ENCODE measurements around the gene VAMP4.
"Not testable (repeated sequence)": the region's sequence is repeated elsewhere in the genome, so short reads cannot be mapped to it uniquely, and the experiment has no call there.

VAMP4 gene

DNA sequence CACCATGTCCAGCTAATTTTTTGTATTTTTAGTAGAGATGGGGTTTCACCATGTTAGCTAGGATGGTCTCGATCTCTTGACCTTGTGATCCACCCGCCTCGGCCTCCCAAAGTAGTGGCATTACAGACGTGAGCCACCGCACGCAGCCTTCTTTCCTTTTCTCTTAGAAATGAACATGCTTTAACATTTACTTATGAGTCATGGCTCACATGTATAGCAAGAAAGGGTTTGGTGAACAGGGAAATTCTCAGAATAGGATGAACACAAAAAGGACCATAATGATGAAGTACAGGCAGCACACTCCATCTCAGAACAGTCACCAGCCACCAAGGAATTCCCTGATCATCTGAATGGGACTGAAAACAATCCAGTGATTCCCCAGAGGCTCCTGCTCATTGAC is 9.4 kb upstream of the VAMP4 start:
- DNase-seq (ENCODE audit: low read depth), result no peak

DNA sequence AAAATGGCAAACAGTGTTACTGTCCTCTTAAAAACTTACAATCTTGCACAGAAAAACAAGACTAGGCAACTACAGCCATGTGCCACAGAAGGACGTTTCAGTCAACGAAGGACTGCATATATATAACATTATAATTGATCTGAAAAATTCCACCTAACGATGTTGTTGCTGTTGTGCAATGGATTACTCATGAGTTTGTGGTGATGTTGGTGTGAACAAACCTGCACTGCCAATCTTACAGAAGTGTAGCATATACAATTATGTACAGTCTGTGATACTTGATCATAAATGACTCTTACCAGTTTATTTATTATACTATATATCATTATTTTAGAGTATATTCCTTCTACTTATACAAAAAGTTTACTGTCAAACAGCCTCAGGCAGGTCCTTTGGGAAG is 6.8 kb upstream of the VAMP4 start:
- DNase-seq (ENCODE audit: low read depth), result no peak

DNA sequence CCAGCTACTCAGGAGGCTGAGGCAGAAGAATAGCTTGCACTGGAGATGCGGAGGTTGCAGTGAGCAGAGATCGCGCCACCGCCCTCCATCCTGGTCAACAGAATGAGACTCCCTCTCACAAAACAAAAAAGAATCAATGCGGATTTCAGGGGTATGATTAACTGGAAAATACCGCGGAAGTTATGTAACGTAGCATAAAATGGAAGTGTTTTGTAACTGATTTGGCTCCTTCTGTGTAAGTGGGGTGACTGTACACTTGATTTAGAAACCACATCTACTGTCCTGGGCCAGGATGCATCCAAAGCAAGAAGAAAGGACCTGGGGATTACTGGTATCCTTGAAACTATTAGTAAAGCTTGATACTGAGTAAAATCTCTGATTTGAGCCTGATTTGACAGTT is 3.1 kb upstream of the VAMP4 start:
- no peak for DNase-seq (ENCODE audit: low read depth)

DNA sequence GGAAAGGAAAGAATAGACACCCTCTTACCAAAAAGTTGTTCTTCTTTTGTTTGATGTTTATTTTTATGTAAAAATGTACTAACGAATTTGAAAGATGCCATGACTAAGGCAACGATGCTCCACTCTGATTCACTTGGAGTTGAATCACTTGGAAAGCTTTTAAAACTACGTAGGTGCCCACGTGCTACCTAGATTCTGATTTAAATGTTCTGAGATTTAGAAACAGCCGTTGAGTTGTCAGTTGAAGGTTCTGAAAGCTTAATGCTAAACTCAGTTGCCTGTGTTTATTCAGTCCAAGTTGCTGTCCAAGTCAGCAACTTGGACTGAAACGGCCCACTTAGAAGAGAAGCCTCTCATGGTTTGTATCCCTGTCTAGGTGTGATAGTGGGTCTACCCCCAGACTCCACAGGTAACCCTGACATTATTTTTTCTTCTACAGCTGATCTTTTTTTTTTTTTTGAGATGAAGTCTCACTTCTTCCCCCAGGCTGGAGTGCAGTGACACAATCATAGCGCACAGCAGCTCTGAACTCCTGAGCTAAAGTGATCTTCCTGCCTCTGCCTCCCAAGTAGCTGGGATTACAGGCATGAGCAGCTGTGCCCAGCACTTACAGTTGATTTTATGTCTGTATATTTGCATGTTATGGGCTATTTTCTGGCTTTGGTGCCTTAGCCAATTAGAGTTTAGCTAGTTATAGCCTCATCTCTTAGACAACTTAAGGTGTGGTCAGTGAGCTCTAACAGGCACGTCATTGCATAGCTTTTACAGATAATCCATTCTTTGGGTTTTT is 1.4 kb upstream of the VAMP4 start:
- DNase-seq (ENCODE audit: low read depth), result peak; percentile 91

DNA sequence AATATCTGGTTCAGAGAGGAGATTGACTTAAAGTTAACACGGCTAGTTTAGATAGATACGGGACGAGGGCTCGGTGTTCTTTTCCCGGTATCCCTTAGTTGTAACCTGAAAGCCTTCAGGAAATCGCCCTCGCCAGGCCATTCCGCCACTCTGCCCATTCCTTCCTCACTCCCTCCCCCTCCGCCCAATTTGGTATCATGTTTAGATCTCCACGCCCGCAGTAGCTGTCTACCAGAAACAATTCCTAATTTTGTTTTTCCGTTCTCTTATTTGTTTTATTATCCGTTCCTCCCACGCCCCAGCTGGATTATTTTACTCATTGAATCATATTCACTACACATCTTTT is 685 bp upstream of the VAMP4 start:
- peak; percentile 50 for DNase-seq (ENCODE audit: low read depth)

DNA sequence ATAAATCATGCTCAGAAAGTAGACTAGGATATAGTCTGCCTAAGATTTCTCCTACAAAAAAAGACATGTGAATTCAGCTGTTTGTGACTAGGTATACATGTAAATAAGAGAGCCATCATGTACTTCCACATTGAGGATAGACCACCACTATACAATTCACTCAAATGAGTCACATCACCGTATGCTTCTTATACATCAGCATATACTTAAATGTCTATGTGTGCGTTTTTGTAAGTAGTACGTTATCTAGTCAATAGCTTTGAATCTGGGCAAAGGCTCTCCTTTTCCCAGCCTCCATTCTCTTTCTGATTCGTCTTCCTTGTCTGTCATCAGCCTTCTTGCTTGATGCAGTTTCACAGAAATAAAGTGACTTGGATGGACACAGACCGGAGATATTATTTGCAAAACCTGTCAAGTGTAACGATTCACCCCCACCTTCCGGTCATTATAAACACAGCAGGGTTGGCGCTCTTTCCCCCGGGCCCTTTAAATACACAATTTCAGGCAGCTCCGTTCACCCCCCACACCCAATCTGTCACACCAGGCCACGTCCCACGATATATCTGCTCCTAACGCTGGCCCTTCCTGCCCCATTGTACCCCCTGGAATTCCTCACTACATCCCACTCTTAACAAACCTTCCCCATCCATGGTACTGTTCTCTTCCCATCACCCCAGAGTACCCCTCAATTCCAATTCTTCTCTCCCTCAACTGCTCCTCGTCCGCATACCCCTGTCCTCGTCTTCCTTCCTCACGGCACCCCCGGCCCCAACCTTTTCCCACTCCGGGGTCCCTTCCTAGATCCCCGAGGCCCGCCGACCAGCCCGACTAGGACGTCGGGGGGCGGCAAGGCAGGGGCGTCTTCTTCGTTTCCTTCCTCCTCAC is 636 bp downstream of the VAMP4 start:
- DNase-seq (ENCODE audit: low read depth), result peak; percentile 38

DNA sequence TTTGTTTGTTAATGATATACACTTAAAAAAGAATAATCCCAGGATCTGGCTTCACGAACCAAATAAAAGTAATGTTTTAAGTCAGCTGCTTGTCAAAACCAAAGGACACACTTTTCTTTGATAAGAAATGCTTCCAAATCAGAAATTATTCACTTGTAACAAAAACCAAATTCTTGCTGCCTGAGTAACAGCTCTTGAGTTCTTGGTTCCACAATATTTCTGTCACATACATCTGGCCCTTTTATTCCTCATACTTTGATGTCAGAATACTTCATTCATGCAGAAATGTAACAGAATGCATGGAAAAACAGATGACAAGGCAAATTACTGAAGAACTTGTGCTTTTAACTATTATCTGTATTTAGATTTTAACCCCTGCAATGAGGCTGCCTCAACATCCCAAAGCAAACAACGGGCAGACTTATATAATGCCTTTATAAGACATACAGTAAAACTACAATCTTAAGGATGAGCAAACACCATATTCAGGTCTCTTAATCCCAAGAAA is 1.5 kb downstream of the VAMP4 start:
- peak; percentile 42 for DNase-seq (ENCODE audit: low read depth)

DNA sequence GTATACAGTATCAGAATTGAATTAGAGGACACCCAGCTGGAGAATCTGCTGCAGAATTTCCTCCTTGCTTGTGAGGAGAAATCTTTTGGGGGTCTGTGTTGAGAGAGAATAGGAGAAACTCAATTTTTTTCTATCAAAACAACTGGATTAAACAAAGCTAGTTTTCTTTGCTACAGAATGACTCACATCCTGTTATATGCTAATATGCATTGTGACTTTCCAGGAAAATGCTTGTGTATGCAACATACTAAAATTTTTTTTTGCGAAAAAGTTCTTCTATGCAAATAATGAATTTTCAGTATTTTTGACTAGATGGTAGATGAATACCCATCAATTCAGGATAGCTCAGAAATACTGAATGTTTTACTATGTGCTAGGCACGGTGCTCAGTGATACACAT is 2.2 kb downstream of the VAMP4 start:
- peak; percentile 55 for DNase-seq (ENCODE audit: low read depth)

DNA sequence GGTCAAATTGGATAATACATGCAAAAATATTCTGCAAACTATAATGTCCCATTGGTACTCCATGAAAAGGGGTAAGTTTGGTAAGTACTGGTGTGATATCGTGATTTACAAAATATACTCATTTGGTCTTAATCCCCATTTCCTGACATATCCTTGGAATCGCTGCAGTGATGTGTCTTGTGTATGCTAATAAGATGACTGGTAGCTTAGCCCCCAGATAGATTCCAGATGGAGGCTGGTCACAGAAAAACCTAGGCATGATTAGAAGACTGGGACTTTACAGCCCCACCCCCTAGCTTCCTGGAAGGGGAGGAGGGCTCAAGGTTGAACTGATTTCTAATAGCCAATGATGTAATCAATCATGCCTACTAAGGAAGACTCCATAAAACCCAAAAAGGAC is 3.0 kb downstream of the VAMP4 start:
- DNase-seq (ENCODE audit: low read depth), result peak; percentile 10

DNA sequence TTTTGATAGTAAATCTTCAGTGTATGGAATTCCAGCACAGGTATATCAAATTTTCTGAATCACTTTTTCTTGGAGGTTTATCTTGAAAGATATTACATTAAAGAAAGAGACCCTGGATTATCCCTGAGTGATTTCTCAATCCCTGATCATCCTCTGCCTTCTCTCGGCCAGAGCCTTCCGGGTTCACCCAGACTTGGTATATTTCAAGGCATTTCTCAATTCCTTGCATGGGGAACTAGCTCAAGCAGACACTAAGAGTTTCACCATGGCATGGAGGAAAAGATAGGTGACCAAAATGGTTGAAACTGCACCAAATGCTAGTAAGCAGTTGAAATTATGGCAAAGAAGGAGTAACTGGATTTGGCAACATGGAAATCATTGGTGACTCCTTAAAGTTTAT is 5.7 kb downstream of the VAMP4 start:
- DNase-seq (ENCODE audit: low read depth), result no peak

DNA sequence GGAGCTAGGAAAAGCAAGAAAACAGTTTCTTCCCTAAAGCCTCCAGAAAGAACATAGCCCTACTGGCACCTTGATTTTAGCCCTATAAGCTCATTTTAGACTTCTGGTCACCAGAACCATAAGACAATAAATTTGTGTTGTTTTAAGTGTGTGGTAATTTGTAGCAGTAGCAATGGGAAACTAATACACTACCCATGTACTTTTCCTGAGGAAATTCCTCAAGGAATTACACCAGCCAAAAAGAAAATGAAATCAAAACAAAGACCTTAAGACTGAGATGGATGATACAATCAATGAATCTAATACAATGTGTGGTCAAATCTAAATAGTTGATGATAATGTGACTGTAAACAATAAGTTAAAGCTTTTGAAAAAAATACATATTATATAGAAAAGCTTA is 11.8 kb downstream of the VAMP4 start:
- DNase-seq (ENCODE audit: low read depth), result no peak

DNA sequence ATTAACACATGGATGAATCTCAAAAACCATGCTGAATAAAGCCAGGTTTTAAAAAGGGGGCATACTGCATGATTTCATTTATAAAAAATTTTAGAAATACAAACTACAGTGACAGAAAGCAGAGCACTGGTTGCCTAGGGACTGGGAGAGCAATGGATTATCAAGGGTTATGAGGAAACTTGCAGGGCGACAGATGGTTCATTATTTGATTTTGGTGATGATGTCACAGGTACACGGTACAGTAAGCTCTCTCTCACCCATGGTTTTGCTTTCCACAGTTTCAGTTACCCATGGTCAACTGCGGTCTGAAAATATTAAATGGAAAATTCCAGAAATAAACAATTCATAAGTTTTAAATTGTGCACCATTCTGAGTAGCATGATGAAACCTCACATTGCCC is 14.1 kb downstream of the VAMP4 start:
- DNase-seq (ENCODE audit: low read depth), result no peak

DNA sequence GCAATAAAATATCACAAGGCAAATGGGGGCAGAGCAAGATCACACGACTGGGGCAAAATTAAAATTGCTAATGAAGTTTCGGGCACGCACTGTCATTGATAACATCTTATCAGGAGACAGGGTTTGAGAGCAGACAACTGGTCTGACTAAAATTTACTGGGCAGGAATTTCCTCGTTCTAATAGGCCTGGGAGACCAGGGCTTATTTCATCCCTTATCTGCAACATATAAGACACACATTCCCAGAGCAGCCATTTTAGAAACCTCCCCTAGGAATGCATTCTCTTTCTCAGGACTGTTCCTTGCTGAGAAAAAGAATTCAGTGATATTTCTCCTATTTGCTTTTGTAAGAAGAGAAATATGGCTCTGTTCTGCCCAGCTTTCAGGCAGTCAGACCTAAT is 18.7 kb downstream of the VAMP4 start:
- DNase-seq (ENCODE audit: low read depth), result not testable (repeated sequence)

DNA sequence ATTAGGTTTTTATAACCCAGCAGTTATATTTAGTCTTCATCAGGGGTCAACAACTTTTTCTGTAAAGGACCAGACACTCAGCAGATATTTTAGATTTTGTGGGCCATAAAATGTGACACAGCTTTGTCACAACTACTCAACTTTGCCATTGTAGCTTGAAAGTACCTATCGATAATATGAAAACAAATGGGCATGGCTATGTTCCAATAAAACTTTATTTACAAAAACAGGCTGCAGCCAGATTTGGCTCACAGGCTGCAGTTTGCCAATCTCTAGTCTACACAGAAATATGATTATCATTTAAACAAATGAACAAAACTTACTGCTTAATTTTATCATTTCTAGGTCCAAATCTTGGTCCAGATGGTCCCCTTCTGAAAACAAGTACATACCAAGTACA is 23.0 kb downstream of the VAMP4 start:
- no peak for DNase-seq (ENCODE audit: low read depth)

DNA sequence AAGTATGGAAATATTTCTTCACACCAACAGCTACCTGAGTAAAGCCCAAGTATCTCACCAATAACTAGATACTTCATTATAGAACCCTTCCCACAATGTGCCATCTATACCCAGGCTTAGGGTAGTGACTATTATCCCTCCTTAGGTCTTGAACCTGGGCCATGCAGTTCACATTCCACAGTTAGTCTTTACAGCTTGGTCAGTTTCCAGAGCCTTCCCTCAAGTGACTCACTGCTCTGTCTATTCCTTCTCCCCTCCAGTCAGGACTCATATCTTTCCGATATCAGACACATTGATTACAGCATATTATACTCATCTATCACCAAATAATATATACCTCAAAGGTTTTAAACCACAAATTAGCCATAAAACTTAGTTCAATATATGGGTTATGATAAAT is 23.6 kb downstream of the VAMP4 start:
- DNase-seq (ENCODE audit: low read depth), result no peak

DNA sequence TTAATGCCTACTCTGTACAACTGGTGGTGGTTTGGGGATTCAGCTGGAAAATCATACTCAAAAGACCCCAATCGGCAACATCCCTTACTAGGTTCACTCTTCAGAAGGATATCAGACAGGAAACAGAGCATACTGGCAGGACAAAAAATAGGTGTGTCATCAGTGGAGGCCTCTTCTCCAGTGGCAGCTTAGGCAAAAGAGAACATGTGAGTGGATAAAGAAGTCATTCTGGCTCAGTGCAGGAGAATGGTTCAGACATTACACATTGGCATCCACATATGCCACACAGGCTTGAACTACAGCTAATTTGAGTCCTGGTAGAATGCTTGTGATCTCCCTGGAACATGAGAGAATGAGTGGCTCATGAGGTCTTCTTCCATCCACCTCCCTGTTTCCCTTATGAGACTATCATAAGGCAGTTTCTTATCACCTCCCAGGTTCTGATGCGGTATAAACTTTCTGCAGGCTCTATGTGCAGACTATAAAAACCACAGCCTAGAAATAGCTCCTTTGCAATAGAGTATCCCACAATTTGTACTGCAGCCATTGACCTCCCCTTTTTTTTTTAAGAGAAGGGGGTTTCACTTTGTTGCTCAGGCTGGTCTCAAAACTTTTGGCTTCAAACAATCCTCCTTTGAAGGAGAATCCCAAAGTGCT is 24.7 kb downstream of the VAMP4 start:
- DNase-seq (ENCODE audit: low read depth), result no peak

DNA sequence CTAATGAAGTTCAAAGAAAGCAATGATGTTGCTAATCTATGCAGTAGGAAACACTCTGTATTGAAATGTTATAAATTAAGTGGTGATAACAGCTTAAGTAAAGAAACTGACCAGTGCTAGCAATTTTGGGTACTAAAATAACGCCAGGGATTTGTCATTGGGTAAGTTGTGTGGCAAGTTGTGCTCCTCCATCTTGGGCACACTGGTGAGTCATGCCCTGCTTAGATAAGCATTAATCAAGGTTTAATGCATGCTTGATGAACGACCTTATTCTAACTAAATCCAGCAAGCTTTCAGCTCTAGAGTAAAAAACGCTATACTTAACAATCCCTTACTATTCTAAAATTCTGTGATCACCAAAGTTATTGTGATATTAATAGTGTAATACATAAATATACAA is 25.2 kb downstream of the VAMP4 start:
- peak; percentile 43 for DNase-seq (ENCODE audit: low read depth)

DNA sequence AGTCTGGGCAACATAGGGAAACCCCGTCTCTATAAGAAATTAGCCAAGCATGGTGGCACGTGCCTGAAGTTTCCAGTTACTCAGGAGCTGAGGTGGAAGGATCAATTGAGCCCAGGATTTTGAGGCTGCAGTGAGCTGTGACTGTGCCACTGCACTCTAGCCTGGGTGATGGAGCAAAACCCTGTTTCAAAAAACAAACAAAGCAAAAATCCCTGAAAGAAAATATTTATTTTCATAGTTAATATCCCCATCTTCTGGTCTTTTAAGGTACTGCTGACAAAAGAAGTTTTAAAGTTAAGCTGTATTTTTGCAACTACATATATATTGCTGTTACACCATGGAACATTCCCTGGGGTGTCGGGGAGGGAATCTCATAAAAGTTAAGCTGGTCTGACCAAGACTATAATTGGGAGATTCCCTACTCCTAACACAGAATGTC is 26.0 kb downstream of the VAMP4 start:
- peak; percentile 17 for DNase-seq (ENCODE audit: low read depth)

DNA sequence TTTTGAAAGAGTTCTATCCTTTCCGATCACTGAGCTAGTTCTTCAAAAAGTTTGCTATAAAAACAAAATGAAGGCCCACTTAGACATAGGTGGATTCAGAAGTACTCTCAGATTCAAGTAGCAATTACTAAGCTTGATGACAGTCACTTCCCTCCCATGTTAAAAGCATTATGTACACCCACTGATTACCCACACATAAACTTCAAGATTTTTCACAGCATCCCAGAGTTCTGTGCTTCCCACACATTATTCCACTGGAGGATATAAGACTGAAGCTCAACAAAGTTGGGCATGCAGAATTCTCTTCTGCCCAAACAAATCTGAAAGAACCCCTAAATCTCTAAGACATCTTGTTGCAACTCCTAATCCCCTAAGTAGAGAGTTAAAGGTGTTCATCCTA is 29.5 kb downstream of the VAMP4 start:
- no peak for DNase-seq (ENCODE audit: low read depth)

DNA sequence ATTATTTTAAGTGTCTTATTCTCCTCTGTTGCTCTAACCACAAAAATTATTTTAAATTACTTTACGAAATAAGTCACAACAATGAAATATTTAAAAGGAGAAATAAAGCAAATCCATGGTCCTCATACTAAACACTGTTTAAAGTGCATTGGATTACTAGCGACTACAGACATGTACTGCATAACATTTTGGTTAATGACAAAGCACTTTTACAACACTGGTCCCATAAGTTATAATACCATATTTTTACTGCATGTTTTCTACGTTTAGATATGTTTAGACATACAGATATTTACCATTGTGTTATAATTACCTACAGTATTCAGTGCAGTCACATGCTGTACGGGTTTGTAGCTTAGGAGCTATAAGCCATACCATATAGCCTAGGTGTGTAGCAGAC is 30.2 kb downstream of the VAMP4 start:
- DNase-seq (ENCODE audit: low read depth), result no peak

DNA sequence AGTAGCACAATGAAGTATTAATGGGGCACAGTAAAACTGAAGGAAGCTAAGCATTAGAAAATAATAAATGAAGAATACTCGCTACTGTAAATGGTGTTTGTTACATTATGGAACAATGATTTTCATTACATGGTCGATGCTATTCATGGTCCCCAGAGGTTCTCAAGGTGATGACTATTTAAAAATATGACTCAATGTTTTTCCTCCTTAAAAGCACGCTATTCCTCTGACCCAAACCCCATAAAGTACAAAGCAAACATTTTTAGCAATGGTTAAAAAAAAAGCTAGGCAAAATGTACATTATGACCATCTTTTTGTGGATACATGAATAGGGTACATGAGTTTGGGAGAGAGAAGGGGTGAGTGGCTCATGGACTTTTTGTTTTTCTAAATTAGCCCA is 34.3 kb downstream of the VAMP4 start:
- no peak for DNase-seq (ENCODE audit: low read depth)

DNA sequence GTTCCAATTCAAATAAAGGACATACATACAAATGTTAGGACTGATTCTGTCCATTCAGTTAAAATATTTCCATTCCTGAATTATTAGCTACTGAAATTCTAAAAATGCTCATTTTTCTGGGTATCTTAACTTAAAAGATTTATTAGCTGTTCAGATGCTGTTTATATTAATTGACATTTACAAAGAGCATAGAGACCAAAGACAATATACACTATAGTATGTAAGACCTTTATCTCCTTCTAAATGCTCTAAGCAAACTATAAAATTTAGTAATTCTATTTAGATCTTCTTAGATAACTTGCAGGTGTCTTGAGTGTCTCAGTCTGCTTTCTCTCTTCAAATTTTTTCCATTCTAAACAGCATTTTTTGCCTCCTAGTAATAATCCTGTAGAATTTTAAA is 39.3 kb downstream of the VAMP4 start:
- no peak for DNase-seq (ENCODE audit: low read depth)

DNA sequence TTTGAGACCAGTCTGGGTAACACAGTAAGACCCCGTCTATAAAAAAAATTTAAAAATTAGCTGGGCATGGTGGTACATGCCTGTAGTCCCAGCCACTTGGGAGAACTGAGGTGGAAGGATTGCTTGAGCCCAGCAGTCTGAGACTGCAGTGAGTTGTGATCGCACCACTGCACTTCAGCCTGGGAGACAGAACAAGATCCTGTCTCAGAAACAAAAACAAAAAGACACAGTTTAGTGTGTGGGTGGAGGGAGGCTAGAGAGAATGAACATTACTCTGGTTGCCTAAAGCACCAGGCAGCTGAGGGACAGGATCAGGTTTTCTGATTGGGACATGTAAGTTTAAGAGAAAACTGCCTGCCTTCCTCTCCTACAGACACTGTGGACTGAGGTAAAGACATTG is 42.3 kb downstream of the VAMP4 start:
- peak; percentile 23 for DNase-seq (ENCODE audit: low read depth)

Data from iris pigment epithelial cell (primary cell).